GM12878 (cell line): ENCODE measurements around the gene RNF181.

Experiments used
- EP300 ChIP-seq, 2 experiments: fragments of 150-350 bp in 1 of 2; IDR thresholded peaks; 2 replicates each; pipeline ENCODE4 v1.6.1; 2011 to 2012; ENCODE audit warnings: low read depth in 2 of 2, low read length in 2 of 2, borderline replicate concordance in 1 of 2, improper control_type of control experiment in 1 of 2, inconsistent platforms in 1 of 2; ENCODE audit not compliant: control insufficient read depth in 1 of 2
- RAD51 ChIP-seq: fragments of 450-650 bp; IDR thresholded peaks from 2 replicates; pipeline ENCODE4 v1.6.1; 2016; ENCODE audit warnings: moderate library complexity, mild to moderate bottlenecking, inconsistent platforms
- SIX5 ChIP-seq: IDR thresholded peaks from 2 replicates; pipeline ENCODE4 v1.6.1; 2011; ENCODE audit warnings: mild to moderate bottlenecking, low read depth, low read length, moderate library complexity; ENCODE audit not compliant: severe bottlenecking
- SKIL ChIP-seq: fragments of 450-650 bp; IDR thresholded peaks from 2 replicates; pipeline ENCODE4 v1.6.1; 2017; ENCODE audit warnings: mild to moderate bottlenecking, low read depth, inconsistent platforms; ENCODE audit not compliant: poor library complexity, severe bottlenecking
- TF ChIP-seq, protein P1 (sequence below), 3 experiments: IDR thresholded peaks in 2 of 3; conservative IDR thresholded peaks in 1 of 3; 2 replicates each; pipeline ENCODE4 v1.5.1; 2011; ENCODE audit warnings: low read depth in 3 of 3, low read length in 3 of 3, mild to moderate bottlenecking in 3 of 3, control low read depth in 2 of 3, moderate library complexity in 2 of 3, inconsistent platforms in 1 of 3, mixed read lengths in 1 of 3; ENCODE audit not compliant: control insufficient read depth in 2 of 3, insufficient read depth in 1 of 3; ENCODE audit errors: extremely low read depth in 1 of 3
- TF ChIP-seq, protein P2 (sequence below): fragments of 450-650 bp; formaldehyde crosslinking; IDR thresholded peaks from 2 replicates; pipeline ENCODE4 v1.4.0; 2022; ENCODE audit warnings: mild to moderate bottlenecking, moderate library complexity

DNA sequence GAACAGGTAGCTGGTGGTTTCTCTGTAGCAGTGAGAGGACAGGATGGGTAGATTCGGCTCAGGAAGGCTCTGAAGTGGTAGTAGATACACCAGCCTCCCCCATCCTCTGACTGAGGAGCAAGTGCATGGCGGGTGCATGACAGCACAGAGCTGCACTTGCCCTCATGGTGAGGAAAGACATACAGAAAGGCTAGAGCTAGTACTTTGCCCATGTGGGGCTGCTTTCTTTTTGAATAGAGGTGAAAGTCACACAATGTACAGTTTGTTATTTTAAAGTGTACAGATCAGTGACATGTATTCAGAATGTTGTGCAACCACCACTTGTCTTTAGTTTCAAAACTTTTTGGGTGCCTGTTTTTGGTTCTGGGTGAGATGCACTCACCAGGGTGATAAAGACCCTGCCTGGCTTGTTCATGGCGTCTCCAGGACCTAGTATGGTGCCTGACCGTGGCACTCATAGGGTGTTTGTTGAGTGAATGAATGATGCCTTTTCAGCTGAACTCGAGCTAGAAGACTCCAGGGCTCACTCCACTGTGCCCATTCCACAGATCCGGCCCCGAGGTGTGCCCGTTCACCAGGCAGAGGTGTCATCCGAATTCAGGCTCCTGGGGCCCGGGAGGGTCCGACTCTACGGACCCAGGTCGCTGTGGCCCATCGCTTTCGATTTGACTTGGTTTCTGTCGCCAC lies 11.7 kb upstream of the RNF181 start:
- TF ChIP-seq, protein P1, sequence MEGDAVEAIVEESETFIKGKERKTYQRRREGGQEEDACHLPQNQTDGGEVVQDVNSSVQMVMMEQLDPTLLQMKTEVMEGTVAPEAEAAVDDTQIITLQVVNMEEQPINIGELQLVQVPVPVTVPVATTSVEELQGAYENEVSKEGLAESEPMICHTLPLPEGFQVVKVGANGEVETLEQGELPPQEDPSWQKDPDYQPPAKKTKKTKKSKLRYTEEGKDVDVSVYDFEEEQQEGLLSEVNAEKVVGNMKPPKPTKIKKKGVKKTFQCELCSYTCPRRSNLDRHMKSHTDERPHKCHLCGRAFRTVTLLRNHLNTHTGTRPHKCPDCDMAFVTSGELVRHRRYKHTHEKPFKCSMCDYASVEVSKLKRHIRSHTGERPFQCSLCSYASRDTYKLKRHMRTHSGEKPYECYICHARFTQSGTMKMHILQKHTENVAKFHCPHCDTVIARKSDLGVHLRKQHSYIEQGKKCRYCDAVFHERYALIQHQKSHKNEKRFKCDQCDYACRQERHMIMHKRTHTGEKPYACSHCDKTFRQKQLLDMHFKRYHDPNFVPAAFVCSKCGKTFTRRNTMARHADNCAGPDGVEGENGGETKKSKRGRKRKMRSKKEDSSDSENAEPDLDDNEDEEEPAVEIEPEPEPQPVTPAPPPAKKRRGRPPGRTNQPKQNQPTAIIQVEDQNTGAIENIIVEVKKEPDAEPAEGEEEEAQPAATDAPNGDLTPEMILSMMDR (IDR thresholded peaks at IDR 0.05 in 2 of 3, conservative IDR thresholded peaks at IDR 0.05 in 1 of 3; ENCODE audit: control insufficient read depth in 2 of 3, extremely low read depth in 1 of 3, insufficient read depth in 1 of 3, low read depth in 3 of 3, low read length in 3 of 3), result no peak
- TF ChIP-seq RAD51 (no peak), EP300 (IDR thresholded peaks at IDR 0.05; ENCODE audit: borderline replicate concordance in 1 of 2, control insufficient read depth in 1 of 2, low read depth in 2 of 2, low read length in 2 of 2) (no peak), SIX5 (no peak), SKIL (no peak)
- TF ChIP-seq, protein P2, sequence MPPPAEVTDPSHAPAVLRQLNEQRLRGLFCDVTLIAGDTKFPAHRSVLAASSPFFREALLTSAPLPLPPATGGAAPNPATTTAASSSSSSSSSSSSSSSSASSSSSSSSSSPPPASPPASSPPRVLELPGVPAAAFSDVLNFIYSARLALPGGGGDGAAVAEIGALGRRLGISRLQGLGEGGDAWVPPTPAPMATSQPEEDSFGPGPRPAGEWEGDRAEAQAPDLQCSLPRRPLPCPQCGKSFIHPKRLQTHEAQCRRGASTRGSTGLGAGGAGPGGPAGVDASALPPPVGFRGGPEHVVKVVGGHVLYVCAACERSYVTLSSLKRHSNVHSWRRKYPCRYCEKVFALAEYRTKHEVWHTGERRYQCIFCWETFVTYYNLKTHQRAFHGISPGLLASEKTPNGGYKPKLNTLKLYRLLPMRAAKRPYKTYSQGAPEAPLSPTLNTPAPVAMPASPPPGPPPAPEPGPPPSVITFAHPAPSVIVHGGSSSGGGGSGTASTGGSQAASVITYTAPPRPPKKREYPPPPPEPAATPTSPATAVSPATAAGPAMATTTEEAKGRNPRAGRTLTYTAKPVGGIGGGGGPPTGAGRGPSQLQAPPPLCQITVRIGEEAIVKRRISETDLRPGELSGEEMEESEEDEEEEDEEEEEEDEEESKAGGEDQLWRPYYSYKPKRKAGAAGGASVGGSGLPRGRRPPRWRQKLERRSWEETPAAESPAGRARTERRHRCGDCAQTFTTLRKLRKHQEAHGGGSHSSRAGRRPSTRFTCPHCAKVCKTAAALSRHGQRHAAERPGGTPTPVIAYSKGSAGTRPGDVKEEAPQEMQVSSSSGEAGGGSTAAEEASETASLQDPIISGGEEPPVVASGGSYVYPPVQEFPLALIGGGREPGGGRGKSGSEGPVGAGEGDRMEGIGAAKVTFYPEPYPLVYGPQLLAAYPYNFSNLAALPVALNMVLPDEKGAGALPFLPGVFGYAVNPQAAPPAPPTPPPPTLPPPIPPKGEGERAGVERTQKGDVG, result no peak
